CD14-positive monocyte (primary cell): Measurements from ENCODE around the gene TSPAN10. TPM values are rescaled to one million over a fixed set of nuclear protein-coding genes. Genes with fewer than 3 reads are reported as not detected.

Source experiments
- DNase-seq, 3 donors: peaks; one replicate each; pipeline ENCODE4 v3.0.0-alpha.2; 2011 to 2022
- H2AFZ ChIP-seq: 2 replicates; pipeline ENCODE4 v1.6.0; 2012; ENCODE audit warnings: mild to moderate bottlenecking, low read depth, low read length, inconsistent platforms; ENCODE audit not compliant: insufficient read depth, poor library complexity, severe bottlenecking
- H3K27ac ChIP-seq, 2 donors: 1 replicate in 1 of 2; 2 replicates in 1 of 2; pipeline ENCODE4 v1.5.1; 2012 to 2013; ENCODE audit warnings: low read length in 2 of 2, control low read depth in 1 of 2, inconsistent platforms in 1 of 2, low read depth in 1 of 2, mild to moderate bottlenecking in 1 of 2
- H3K27me3 ChIP-seq, 2 donors: one replicate each; pipeline versions ENCODE4 v1.6.0 to v1.6.1; 2011 to 2013; ENCODE audit warnings: low read length in 2 of 2; ENCODE audit not compliant: control insufficient read depth in 2 of 2, insufficient read depth in 2 of 2
- H3K36me3 ChIP-seq, 2 donors: replicated peaks in 1 of 2; 1 replicate in 1 of 2; 2 replicates in 1 of 2; pipeline versions ENCODE4 v1.5.1 to v1.6.1; 2012 to 2013; ENCODE audit warnings: low read length in 2 of 2, control low read depth in 1 of 2, inconsistent platforms in 1 of 2, mild to moderate bottlenecking in 1 of 2; ENCODE audit not compliant: insufficient read depth in 2 of 2, control insufficient read depth in 1 of 2
- H3K4me1 ChIP-seq, 2 donors: 1 replicate in 1 of 2; 2 replicates in 1 of 2; pipeline versions ENCODE4 v1.5.1 to v1.6.1; 2012 to 2013; ENCODE audit warnings: low read length in 2 of 2, control low read depth in 1 of 2, inconsistent platforms in 1 of 2, mild to moderate bottlenecking in 1 of 2, moderate library complexity in 1 of 2; ENCODE audit not compliant: insufficient read depth in 2 of 2, control insufficient read depth in 1 of 2
- H3K4me2 ChIP-seq: replicated peaks from 2 replicates; pipeline ENCODE3; 2012; ENCODE audit warnings: low read length, moderate library complexity, mild to moderate bottlenecking; ENCODE audit not compliant: poor library complexity, severe bottlenecking; ENCODE audit errors: extremely low read depth
- H3K4me3 ChIP-seq, 3 experiments: fragments of 200-600 bp in 1 of 3; sonication (generic) in 1 of 3; replicated peaks in 1 of 3; 1 replicate in 2 of 3; 2 replicates in 1 of 3; pipeline ENCODE4 v1.5.1; 2011 to 2013; ENCODE audit warnings: low read length in 3 of 3, mild to moderate bottlenecking in 3 of 3, control low read depth in 2 of 3, low read depth in 2 of 3, inconsistent platforms in 1 of 3, moderate library complexity in 1 of 3
- H3K79me2 ChIP-seq: 2 replicates; pipeline ENCODE4 v1.6.0; 2012; ENCODE audit warnings: mild to moderate bottlenecking, control low read depth, inconsistent platforms, low read length, moderate library complexity; ENCODE audit not compliant: insufficient read depth
- H3K9ac ChIP-seq: 2 replicates; pipeline ENCODE4 v1.6.0; 2017; ENCODE audit warnings: low read length, mild to moderate bottlenecking; ENCODE audit not compliant: insufficient read depth, poor library complexity, severe bottlenecking
- H3K9me3 ChIP-seq, 2 donors: replicated peaks in 1 of 2; 1 replicate in 1 of 2; 2 replicates in 1 of 2; pipeline versions ENCODE4 v1.5.1 to v1.6.1; 2012 to 2013; ENCODE audit warnings: low read length in 2 of 2, control low read depth in 1 of 2; ENCODE audit not compliant: control insufficient read depth in 1 of 2, insufficient read depth in 1 of 2
- H4K20me1 ChIP-seq: 2 replicates; pipeline ENCODE4 v1.6.0; 2012; ENCODE audit warnings: mild to moderate bottlenecking, low read length, control low read depth, moderate library complexity; ENCODE audit not compliant: insufficient read depth
- H3K27ac Mint-ChIP-seq, 7 donors: one replicate each; pipeline ENCODE4 v1.8.0; 2020; ENCODE audit warnings: mild to moderate bottlenecking in 7 of 7, mixed read lengths in 7 of 7, moderate library complexity in 6 of 7, inconsistent platforms in 2 of 7
- H3K27me3 Mint-ChIP-seq, 3 donors: one replicate each; pipeline ENCODE4 v1.8.0; 2021 to 2022; ENCODE audit warnings: low read depth in 3 of 3, mild to moderate bottlenecking in 3 of 3, mixed read lengths in 3 of 3, moderate library complexity in 3 of 3, inconsistent platforms in 1 of 3
- H3K36me3 Mint-ChIP-seq, 2 donors: one replicate each; pipeline ENCODE4 v1.8.0; 2020; ENCODE audit warnings: mixed read lengths in 2 of 2, inconsistent platforms in 1 of 2, mild to moderate bottlenecking in 1 of 2
- H3K4me1 Mint-ChIP-seq: one replicate; pipeline ENCODE4 v1.8.0; 2020; ENCODE audit warnings: mild to moderate bottlenecking, mixed read lengths
- H3K4me3 Mint-ChIP-seq, 2 donors: one replicate each; pipeline ENCODE4 v1.8.0; 2020; ENCODE audit warnings: mild to moderate bottlenecking in 2 of 2, mixed read lengths in 2 of 2, moderate library complexity in 1 of 2
- H3K9me3 Mint-ChIP-seq, 7 donors: one replicate each; pipeline ENCODE4 v1.8.0; 2020 to 2022; ENCODE audit warnings: mixed read lengths in 7 of 7, mild to moderate bottlenecking in 6 of 7, moderate library complexity in 6 of 7, inconsistent platforms in 2 of 7
- CTCF ChIP-seq: fragments of 200-600 bp; IDR thresholded peaks from one replicate; pipeline ENCODE4 v1.8.0; 2022; ENCODE audit warnings: antibody characterized with exemption, mild to moderate bottlenecking
- WGBS: methylation state at CpG from one replicate; pipeline ENCODE4 v1.1.5; 2013; ENCODE audit warnings: missing lambda C conversion rate; ENCODE audit not compliant: insufficient coverage; 5-methylcytosine and 5-hydroxymethylcytosine counted together
- intact Hi-C, 2 donors: fragments of 100-400 bp; cut with micrococcal nuclease; formaldehyde crosslinking; loops; one replicate each; pipeline versions ENCODE4 v1.15.0 to v1.15.1; 2023
- polyA plus RNA-seq, 3 donors: library from polyadenylated mRNA; depleted of rRNA in 1 of 3; unstranded in 2 of 3; stranded (reverse) in 1 of 3; fragments of 300-500 nt in 2 of 3; fragments of >200 nt in 1 of 3; fragmentation: Illumina TruSeq in 2 of 3; gene quantifications; 1 replicate in 2 of 3; 2 replicates in 1 of 3; pipeline ENCODE4 v1.2.3, GENCODE V29; 2012 to 2021

Gene TSPAN10
- polyA plus RNA-seq, 3 donors = not detected

GRCh38 chr17:81680150-81680549 is 43.2 kb downstream of the TSPAN10 start:
- TF ChIP-seq CTCF = no peak
- H3K27me3 ChIP-seq = no peaks in the 10 kb centered on the region
- no peak overlapping the region for H3K9ac ChIP-seq
- H3K79me2 ChIP-seq = peaks cover 37% of the 10 kb centered on the region
- H3K27ac Mint-ChIP-seq = no peak overlapping the region
- 98% methylated on average over 10 of the region's 11 CpGs for WGBS
- H3K4me1 Mint-ChIP-seq = peaks cover 18% of the 10 kb centered on the region
- H3K27me3 Mint-ChIP-seq = peaks cover 0 to 1% (median 0%) of the 10 kb centered on the region in 3 donors
- H3K4me3 Mint-ChIP-seq = no peak overlapping the region
- no peak overlapping the region for H2AFZ ChIP-seq
- no peak overlapping the region for H3K4me2 ChIP-seq
- no peak for DNase-seq
- H3K9me3 ChIP-seq = no peaks in the 10 kb centered on the region
- H3K27ac ChIP-seq = no peak overlapping the region
- peaks cover 0 to 3% (median 0%) of the 10 kb centered on the region in 7 donors for H3K9me3 Mint-ChIP-seq
- intact Hi-C loops = no loop called here
- peaks cover 5 to 20% of the 10 kb centered on the region in 2 donors for H3K36me3 Mint-ChIP-seq
- no peak overlapping the region for H3K4me3 ChIP-seq
- peaks cover 17% of the 10 kb centered on the region for H4K20me1 ChIP-seq
- peaks cover 8 to 9% of the 10 kb centered on the region in 2 donors for H3K36me3 ChIP-seq
- H3K4me1 ChIP-seq = peaks cover 19 to 20% of the 10 kb centered on the region in 2 donors

GRCh38 chr17:81681672-81682071 is 44.7 kb downstream of the TSPAN10 start:
- Histone ChIP-seq H3K27ac (no peak overlapping the region), H3K9ac (no peak overlapping the region), H3K9me3 (no peaks in the 10 kb centered on the region), H3K36me3 (peaks cover 22 to 24% of the 10 kb centered on the region in 2 donors), H2AFZ (no peak overlapping the region), H3K4me3 (no peak overlapping the region), H4K20me1 (peaks cover 28% of the 10 kb centered on the region), H3K4me1 (peaks cover 22 to 25% of the 10 kb centered on the region in 2 donors), H3K79me2 (peaks cover 52% of the 10 kb centered on the region), H3K4me2 (no peak overlapping the region), H3K27me3 (no peaks in the 10 kb centered on the region)
- TF ChIP-seq CTCF = no peak
- Mint-ChIP-seq H3K27me3 (peaks cover 0 to 1% (median 0%) of the 10 kb centered on the region in 3 donors), H3K4me1 (peaks cover 25% of the 10 kb centered on the region), H3K9me3 (peaks cover 0 to under 1% (median 0%) of the 10 kb centered on the region in 7 donors), H3K27ac (no peak overlapping the region), H3K36me3 (peaks cover 15 to 30% of the 10 kb centered on the region in 2 donors), H3K4me3 (no peak overlapping the region)
- WGBS = 98% methylated on average over 15 of the region's 17 CpGs
- no peak for DNase-seq
- intact Hi-C loops = loop anchor here in 1 of 2 donors (2.0 kb wide), 1 partner anchor 21 kb away; the partner anchor contains the start of gene MRPL12
